Measurements from ENCODE around the gene CSF1R.
"Not testable (repeated sequence)": the region's sequence is repeated elsewhere in the genome, so short reads cannot be mapped to it uniquely, and the experiment has no call there.

CSF1R gene

DNA sequence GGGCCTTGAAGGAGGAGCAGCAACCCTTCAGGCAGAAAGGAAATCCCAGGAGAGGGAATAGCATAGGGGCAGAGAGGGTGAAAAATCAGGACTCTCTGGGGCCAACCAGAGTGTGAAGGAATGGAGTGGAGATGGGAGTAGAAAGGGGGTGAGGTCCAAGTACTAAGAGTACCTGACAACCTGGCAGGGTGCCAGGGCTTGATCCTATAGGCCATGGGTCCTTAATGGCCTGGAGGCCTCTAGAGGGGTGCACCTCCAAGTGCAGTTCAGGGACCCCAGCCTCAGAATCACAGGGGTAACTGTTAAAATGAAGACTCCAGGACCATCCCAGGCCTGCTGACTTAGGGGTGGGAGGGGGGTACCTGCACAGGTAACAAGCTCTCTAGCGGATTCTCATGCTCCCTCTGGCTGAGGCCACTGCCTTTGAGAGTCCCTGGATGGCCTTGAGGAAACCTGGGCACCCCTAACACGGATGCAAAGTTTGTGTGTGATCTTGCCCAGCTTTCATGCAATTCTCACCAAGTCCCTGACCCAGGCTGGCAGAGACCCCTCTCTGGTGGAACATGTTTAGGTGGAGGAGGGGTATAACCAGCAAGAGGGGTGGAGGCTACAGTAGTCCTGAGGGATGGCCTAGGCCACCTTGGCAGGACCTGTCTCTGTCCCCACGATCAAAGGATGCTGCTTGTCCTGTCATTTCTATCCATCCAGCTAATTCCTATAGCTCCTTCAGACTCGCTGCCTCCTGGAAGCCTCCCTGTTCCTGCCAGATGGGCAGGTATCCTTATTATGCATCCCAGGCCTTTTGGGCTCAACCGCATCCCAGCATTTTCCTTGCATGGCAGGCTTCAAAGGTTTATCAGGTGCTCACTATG is 17.6 kb upstream of the CSF1R start:
- DNase-seq (ENCODE audit: low read depth in 3 of 3): no peak

DNA sequence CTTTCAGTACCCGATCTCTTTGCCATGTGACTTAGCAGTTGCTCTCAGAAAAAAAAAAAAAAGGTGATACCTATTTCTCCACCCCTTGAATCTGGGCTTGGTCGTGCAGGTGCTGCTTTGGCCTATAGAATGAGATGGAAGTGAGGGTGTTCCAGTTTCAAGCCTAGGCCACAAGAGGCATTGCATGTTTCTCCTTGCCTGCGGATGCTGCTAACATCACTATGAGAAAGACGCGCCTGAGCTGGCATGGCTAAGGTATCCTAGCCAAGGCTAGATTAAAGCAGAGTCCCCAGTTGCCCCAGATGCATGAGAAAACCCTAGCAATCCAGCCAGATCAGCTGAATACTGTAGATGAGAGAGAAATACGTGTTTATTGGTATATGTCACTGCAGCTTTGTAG is 14.7 kb upstream of the CSF1R start:
- DNase-seq (ENCODE audit: low read depth in 3 of 3): no peak

DNA sequence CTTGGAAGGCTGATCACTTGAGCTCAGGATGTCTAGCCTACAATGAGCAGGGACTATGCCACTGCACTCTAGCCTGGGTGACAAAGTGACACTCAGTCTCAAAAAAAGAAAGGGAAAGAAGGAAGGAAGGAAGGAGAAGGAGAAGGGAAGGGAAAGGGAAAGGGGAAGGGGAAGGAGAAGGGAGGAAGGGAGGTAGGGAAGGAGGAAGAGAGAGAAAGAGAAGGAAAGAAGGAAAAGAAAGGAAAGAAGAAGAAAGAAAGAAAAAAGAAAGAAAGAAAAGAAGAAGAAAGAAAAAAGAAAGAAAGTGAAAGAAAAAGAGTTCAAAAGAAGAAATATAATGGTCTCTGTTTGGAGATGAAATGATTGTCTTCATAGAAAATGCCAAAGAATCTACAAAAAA is 10.8 kb upstream of the CSF1R start:
- no peak for DNase-seq (ENCODE audit: low read depth in 3 of 3)

DNA sequence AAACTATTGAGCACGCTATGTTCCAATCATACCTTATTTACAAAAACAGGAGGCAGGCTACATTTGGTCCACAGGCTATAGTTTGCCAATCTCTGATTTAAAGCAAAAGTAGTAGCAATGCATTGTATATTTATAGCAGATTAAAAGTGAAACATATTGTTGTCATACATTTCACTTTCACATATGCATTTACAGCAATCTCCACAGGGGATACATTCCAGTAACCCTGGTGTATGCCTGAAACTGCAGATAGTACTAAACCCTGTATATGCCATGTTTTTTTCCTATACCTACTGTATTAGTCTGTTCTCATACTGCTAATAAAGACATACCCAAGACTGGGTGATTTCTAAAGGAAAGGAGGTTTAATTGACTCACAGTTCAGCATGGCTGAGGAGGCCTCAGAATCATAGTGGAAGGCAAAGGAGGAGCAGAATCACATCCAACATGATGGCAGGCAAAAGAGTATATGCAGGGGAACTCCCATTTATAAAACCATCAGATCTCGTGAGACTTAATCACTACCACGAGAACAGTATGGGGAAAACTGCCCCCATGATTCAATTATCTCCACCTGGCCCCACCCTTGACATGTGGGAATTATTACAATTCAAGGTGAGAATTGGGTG is 5.9 kb upstream of the CSF1R start:
- no peak for DNase-seq (ENCODE audit: low read depth in 3 of 3)

DNA sequence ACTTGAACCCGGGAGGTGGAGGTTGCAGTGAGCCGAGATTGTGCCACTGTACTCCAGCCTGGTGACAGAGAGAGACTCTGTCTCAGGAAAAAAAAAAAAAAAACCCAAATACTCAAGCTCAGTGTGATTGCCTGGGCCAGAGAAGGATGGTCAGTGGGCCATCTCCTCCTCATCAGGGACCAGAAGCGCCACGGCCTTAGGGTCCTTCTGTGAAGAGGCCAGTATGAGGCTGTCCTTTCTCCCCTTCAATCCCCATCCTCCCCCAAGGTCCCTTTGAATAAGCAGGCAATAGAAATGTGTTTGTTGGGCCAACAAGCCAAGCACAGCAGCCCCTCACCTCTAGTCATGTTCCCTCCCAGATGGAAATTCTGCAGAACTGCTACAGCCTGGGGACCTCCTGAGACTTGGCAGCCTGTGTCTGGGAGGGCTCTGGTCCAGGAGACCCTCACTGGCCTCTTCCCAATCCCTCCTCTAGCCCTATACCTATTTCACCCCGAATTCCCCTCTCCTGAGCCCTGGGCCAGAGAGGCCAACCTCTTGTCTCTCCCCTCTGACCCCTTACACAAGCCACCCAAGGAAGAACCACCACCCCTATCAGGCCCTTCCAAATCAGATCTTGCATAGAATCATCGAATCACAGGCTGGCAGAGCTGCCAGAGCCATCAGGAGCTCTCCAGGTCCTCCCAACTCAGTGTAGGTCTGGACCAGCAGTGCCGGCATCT is 1.0 kb downstream of the CSF1R start:
- no peak for DNase-seq (ENCODE audit: low read depth in 3 of 3)

DNA sequence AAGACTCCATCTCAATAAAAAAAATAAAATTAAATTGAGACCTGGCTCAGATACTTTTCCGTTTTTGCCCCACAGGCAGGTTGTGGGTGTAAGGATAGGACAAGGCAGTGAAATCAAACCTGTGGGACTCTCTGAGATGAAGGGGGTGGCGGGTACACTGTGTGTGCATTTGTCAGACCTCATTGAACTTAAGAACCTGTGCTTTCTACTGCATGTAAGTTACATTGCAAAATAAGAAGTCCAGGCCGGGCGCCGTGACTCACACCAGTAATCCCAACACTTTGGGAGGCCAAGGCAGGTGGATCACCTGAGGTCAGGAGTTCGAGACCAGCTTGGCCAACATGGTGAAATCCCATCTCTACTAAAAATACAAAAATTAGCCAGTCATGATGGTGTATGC is 1.6 kb downstream of the CSF1R start:
- DNase-seq (ENCODE audit: low read depth in 3 of 3): not testable (repeated sequence)

DNA sequence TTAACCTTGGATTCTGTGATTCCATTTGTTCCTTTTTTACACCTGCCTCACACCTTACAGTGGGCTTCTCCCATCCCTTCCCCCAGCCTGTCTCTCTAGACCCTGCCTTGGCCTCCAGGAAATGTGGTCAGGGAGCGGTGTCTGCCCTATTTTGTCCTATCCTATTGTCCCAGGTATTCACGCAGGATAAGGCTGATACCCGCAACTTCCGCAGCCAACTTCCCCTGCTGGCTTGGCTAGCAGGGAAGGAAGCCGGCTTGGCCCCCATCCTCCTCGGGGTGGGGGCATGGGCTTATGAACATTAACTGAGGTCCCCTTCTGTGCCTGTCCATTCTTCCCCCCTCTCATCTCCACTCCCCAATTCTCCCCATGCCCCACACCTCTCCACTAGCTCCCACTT is 3.5 kb downstream of the CSF1R start:
- no peak for DNase-seq (ENCODE audit: low read depth in 3 of 3)

DNA sequence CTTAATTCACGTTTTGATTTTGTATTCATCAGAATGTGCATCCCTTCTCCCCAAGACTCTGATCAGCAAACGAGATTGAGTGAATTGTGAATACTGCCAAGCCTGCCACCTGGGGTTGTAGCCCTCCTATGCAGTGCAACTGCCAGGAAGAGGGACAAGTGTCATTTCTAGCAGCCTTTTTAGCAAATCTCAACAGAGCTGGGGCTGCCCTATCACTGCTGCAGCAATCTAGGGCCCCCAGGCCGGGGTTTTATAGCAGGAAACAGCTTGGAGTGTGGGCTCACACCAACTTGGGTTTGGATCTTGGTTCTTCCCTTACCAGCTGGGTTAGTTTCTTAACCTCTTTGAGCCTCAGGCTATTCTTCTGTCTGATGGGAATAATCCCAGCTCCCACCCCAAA is 4.0 kb downstream of the CSF1R start:
- DNase-seq (ENCODE audit: low read depth in 3 of 3): no peak

DNA sequence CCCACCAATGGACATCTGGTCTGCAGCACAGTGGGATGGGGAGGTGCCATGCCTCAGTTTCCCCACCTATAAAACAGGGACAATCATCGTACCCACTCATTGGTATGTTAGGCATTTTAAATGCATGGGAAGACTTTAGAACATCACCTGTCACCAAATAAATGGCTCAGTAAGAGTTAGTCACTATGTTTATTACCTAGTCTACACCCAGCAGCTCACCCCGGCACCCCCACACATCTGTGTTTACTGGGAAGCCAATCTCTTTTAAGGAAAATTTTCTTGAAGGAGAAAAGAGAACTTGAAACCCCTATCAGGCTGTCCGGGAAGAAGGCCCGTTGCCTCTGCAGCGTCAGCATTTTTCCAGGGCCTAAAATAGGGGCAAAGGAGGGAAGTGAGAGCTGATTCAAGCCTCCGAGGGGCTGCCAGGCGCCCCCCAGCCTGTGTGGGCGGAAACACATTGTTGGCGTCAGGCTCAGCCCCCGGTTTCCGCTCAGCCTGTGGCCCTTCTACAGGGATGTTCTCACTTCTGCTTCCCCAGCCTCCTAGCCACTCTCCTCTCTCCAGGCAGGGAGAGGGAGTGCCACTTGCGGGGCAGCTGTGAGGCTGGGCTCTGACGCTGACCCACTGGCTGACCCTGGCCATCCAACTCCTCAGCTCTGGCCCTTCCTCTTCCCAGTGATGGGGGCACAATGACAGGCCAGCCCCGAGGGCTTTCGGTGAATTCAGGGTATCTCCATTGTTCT is 4.6 kb downstream of the CSF1R start:
- no peak for DNase-seq (ENCODE audit: low read depth in 3 of 3)

DNA sequence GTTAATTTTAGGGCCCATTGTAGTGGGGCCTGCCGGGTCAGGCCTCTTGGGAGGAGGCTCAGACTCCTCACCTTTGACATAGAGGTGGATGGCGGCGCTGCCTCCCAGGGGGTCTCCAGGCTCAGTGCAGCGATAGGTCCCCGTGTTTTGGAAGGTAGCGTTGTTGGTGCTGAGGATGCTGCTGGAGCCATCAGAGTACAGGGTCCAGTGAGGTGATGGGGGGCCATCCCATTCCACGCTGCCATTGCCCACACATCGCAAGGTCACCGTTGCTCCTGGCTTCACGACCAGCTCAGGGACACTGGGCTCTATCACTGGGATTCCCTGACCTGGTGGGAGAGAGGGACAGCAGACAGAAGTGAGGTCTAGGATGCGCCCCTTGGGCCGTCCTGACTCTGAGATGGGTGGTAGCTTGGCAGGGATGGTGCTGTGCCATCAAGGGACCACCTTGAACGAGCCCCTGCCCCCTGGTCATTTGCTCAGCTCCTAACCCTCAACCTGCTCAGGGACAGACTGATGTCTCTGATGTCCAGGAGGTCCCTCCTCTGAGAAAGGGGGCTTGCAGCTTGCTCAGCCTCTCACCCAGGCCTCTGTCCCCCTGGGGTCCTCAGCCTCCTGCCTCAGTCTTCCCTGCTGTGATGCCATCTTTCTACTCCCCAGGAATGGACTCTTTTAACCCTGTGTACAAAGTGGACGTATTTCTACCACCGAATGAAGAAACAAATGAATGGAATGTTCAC is 5.5 kb downstream of the CSF1R start:
- DNase-seq (ENCODE audit: low read depth in 3 of 3): no peak

DNA sequence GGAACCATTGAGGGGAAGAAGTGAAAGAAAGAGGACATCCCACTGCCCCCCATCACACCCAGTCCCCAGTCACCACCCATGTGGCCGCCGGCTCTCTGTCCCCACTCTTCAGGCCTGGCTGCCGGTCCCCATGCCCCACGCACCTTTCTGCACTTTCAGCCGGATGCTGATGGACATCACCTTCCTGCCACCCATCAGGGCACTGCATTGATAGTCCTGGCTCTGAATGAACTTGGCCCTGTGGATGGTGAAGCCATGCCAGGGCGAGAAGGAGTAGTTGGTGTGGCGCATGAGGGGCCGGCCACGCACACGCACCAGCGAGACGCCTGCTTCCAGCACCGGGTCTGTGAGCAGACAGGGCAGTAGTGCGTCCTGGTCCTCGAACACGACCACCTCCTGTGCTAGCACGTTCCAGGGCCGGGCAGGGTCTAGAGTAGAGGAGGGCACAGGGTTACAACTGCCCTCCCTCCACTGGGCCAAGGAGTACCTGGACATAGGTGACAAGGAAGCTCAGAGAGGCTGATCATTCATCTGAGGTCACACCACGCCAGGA is 6.4 kb downstream of the CSF1R start:
- no peak for DNase-seq (ENCODE audit: low read depth in 3 of 3)

DNA sequence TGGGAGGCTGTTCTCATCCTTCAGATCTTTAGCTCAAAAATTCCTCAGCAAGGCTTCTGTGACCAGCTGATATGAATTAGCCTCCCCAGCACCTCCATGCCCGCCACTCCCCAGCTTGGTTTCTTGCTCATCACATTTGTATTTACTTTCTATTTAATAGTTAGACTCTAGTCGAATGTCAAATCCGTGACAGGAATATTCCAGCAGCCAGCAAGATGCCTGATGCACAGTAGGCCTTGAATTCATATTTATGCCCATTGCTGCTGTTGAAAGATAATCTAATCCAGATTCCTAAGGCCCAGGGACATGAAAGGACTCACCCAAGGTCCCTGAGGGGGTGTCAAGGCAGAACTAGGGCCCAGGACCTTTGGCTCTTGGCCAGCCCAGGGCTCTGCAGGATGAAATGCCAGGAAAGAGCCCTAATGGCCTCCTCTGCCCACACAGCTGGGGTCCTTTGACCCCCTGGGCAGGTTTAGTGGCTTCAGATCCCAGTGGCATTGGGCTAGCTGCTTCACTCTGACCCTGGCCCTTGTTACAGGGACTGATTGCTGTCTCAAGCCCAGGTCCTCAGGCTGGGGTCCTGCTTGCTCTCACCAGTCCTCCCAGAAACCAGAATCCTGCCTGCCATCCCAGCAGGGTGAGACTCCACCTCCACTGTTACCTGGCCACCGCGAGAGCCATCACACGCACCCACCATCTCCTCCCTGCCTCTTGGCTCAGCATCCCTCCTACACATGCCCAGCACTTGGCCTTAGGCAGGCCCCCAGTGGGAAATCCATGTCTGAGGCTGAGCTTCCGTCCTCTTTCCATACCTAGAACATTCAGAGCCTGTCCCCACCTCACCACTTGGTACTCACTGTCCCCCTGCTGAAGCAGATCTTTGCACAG is 7.3 kb downstream of the CSF1R start:
- no peak for DNase-seq (ENCODE audit: low read depth in 3 of 3)

DNA sequence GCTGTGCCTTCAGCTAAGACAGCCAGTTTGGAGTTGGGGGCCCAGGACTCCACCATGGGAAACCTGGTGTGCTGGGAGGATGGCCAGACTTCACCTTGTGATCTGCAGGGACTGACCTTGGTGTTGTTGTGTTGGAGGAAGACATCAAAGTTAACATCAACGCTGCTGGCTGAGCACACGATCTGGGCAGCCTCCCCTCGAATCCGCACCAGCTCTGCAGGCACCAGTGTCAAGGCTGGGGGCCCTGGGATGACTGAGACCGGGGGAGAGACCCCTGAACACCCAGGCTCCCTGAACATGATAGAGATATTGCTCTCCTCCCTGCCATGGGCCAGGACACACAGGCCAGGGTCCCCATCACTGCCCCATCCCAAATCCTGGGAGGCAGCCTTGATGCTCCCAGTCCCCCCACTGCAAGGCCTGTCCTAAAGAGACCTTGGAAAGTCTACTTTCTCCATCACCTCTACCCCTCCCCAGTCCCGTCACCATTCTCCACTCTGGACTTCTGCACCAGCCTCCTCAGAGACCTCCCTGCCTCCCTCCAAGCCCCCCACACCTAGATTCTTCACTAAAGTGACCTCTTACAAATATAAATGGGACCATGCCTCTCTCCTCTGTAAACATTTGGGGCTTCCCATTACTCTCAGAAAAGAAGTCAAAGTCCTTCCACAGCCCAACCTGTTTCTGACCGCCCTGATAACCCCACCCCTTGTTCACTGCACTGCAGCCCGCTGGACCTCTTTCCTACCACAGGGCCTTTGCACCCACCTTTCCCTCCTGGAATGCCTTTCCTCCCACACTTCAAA is 8.2 kb downstream of the CSF1R start:
- no peak for DNase-seq (ENCODE audit: low read depth in 3 of 3)

DNA sequence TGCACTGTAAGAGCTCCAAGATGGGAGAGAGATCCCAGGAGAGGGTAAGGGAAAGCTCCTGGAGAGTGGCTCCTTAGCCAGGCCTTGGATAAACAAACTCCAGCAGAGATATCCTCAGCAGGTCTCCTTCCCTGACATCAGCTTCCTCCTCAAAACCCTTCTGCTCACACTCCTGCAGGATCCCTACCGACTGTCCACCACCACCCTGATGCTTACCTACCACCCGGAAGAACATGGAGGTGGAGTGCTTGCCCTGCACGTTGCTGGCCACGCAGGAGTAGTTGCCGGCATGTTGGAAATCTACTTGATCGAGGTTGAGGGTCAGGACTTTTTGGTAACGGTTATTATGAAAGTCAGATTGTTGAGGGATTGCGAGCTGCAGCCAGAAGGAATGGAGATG is 9.3 kb downstream of the CSF1R start:
- no peak for DNase-seq (ENCODE audit: low read depth in 3 of 3)

DNA sequence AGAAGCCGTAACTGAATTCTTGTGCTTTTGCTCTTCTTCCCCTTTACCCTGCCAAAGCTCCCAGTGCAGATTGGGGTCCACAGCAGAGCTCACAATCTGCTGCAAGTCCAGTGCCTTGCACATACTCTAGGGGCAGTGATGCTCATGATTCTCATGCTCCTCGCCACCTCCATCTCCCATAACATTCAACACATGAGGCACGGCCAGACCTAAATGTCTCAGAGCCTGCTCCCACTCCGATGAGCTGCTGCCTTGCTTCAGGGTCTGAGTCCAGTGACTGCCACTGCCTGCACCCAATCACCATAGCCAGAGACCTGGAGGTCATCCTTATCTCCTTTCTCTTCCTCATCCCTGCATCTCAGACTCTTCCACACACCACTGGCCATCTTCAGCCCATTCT is 10.5 kb downstream of the CSF1R start:
- no peak for DNase-seq (ENCODE audit: low read depth in 3 of 3)

DNA sequence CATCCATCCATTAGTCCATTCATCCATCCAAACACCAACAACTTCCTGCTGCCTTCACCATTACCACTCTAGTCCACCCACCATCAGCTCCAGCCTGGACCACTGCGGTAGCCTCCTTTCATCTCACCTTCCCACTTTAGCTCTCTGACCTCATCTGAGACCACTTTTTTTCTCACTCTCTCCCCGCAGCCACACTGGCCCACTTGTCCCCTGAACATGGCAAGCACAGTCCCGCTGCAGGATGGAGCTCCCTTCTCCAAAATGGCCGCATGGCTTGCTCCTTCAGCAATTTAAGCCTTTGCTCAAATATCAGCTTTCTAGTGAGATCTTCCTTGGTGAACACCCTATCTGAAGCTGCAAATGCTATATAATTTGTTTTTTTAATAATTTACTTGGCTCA is 11.1 kb downstream of the CSF1R start:
- DNase-seq (ENCODE audit: low read depth in 3 of 3): no peak

DNA sequence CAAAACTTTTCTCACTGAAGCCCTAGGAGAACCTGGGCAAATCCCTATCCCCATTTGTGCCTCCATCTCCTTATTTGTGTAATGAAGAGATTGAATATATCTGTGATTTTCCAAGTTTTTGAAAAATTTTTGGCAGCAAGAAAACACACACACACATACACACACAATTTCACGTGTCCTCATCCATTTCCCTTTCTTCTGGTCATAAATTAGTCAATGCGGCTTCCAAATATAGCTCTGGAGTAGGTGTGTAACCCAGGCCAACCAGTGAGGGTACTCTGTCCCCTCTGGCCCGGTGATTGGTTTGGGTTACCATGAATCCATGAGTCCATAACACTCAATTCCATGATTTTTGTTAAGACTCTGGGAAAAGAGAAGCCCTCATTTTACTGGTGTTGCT is 12.7 kb downstream of the CSF1R start:
- no peak for DNase-seq (ENCODE audit: low read depth in 3 of 3)

DNA sequence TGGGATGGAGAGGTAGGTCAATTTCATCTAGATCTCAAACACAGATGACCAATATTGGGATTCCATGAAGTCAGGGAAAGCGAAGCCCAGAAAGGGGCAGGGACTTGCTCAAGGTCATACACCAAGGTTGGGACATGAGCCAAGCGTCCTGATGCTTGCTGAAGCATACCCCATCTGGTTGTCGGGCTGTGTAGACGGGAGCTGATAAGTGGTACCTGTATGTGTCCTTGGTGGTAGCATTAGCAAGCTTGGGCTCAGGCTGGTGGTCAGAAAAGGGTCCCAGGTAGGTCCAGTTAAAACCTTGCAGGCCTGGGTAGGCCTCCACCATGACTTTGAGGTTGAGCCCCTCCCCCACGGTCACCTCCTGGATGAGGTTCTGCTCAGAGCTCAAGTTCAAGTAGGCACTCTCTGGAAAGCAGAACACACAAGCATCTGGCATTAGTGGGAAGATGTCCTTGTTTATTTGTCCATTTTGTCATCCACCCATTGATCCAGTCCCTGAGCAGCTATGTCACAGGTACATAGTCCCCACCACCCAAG is 13.2 kb downstream of the CSF1R start:
- DNase-seq (ENCODE audit: low read depth in 3 of 3): no peak

DNA sequence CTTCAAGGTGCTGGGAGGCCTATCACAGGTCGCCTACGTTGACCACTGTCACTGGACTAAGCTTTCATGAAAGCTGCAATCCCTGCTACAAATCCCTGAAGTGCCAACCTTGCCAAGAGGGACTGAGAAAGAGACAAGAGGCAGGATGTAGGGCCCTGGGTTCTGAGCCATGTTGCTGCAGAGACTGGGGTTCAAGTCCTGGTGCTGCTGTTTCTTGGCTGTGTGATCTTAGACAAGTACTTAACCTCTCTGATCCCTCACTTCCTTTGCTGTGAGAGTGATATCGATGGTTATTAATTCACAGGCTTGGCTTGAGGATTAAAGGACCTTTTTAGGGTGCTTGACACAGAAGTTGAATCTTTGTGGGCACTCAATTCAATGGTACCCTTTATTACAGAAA is 15.5 kb downstream of the CSF1R start:
- DNase-seq (ENCODE audit: low read depth in 3 of 3): no peak

Data from stimulated activated CD4-positive, alpha-beta T cell treated with anti-CD3 and anti-CD28 coated beads, TNF-alpha, amount 100 ng/mL, for 24 hours (primary cell).